OCI-LY7 (cell line): ENCODE results near the gene LCK. TPM values are rescaled to one million over a fixed set of nuclear protein-coding genes. Genes with fewer than 3 reads are reported as not detected.

ENCODE experiments used
- BruUV-seq: library from RNA; stranded (reverse); fragments of 400-500 nt; replicated peaks from 2 replicates; lab custom pipeline; 2021; lab: Mats Ljungman, UMichigan
- CTCF ChIA-PET: fragments of 300-600 bp; sonication (Branson Sonifier 250); formaldehyde crosslinking; loops from one replicate; lab custom pipeline; 2022; ENCODE audit warnings: antibody characterized with exemption; ENCODE audit not compliant: unreplicated experiment; lab: Charles Lee
- POLR2A ChIA-PET: fragments of 300-600 bp; sonication (Branson Sonifier 250); formaldehyde crosslinking; loops from one replicate; lab custom pipeline; 2022; ENCODE audit warnings: antibody characterized with exemption; lab: Charles Lee
- DNase-seq: peaks from one replicate; pipeline ENCODE4 v3.0.0-alpha.2; 2015; ENCODE audit warnings: low spot score
- H2AFZ ChIP-seq: fragments of 200-600 bp; sonication (generic), shearing (Covaris generic); 2 replicates; pipeline ENCODE4 v1.6.1; 2014; ENCODE audit warnings: mild to moderate bottlenecking, antibody characterized with exemption, low read length, moderate library complexity
- H3K27ac ChIP-seq: fragments of 200-600 bp; sonication (generic); 2 replicates; pipeline ENCODE4 v1.5.1; 2014; ENCODE audit warnings: mixed run types, low read depth, mild to moderate bottlenecking, moderate library complexity, low read length, inconsistent platforms; ENCODE audit not compliant: poor library complexity, severe bottlenecking
- H3K36me3 ChIP-seq: fragments of 200-600 bp; sonication (generic); 2 replicates; pipeline ENCODE4 v1.6.1; 2014; ENCODE audit warnings: mild to moderate bottlenecking, antibody characterized with exemption, low read length, moderate library complexity, mixed read lengths; ENCODE audit not compliant: insufficient read depth
- H3K4me1 ChIP-seq: fragments of 200-600 bp; sonication (generic); 2 replicates; pipeline ENCODE4 v1.5.1; 2014; ENCODE audit warnings: mild to moderate bottlenecking, low read length; ENCODE audit not compliant: insufficient read depth, poor library complexity, severe bottlenecking
- H3K4me2 ChIP-seq: fragments of 200-600 bp; sonication (generic); 2 replicates; pipeline ENCODE4 v1.6.1; 2014; ENCODE audit warnings: mild to moderate bottlenecking, low read length
- H3K4me3 ChIP-seq: fragments of 200-600 bp; sonication (generic); 2 replicates; pipeline ENCODE4 v1.5.1; 2014; ENCODE audit warnings: mild to moderate bottlenecking, low read depth, low read length; ENCODE audit not compliant: poor library complexity, severe bottlenecking
- H3K79me2 ChIP-seq: fragments of 200-600 bp; sonication (generic); 2 replicates; pipeline ENCODE4 v1.6.1; 2016; ENCODE audit warnings: low read depth, mild to moderate bottlenecking, low read length, moderate library complexity, mixed read lengths; ENCODE audit not compliant: insufficient read depth
- H3K9me2 ChIP-seq: fragments of 200-600 bp; sonication (generic); 2 replicates; pipeline ENCODE4 v1.6.1; 2016; ENCODE audit warnings: mild to moderate bottlenecking, low read length, mixed read lengths; ENCODE audit not compliant: insufficient read depth
- H3K9me3 ChIP-seq: fragments of 200-600 bp; sonication (generic); 2 replicates; pipeline ENCODE4 v1.6.1; 2014; ENCODE audit warnings: mild to moderate bottlenecking, mixed run types, low read length, mixed read lengths
- H4K20me1 ChIP-seq: fragments of 200-600 bp; sonication (generic); 2 replicates; pipeline ENCODE4 v1.6.1; 2014; ENCODE audit warnings: mild to moderate bottlenecking, antibody characterized with exemption, low read length, moderate library complexity, mixed read lengths; ENCODE audit not compliant: insufficient read depth
- CTCF ChIP-seq: fragments of 200-600 bp; sonication (generic); conservative IDR thresholded peaks from 2 replicates; pipeline ENCODE4 v1.5.1; 2014; ENCODE audit warnings: mild to moderate bottlenecking, antibody characterized with exemption, low read length, moderate library complexity, mixed read lengths
- EZH2phosphoT487 ChIP-seq: fragments of 200-600 bp; sonication (generic); IDR thresholded peaks from 2 replicates; pipeline ENCODE4 v1.6.1; 2018; ENCODE audit warnings: low read depth, borderline replicate concordance, mild to moderate bottlenecking, mixed run types, antibody characterized with exemption, low read length, moderate library complexity, mixed read lengths
- intact Hi-C: fragments of 100-400 bp; cut with micrococcal nuclease; formaldehyde crosslinking; loops from one replicate; pipeline ENCODE4 v1.10.0; 2022; ENCODE audit not compliant: unreplicated experiment
- total RNA-seq, 2 experiments: library from RNA; depleted of rRNA in 1 of 2; stranded (reverse); fragments of >200 nt in 1 of 2; shearing (Covaris generic) in 1 of 2; gene quantifications; 2 replicates each; pipeline ENCODE4 v1.2.3, GENCODE V29; 2014 to 2022

The LCK gene
- total RNA-seq, 2 experiments from 2014 or later = 146 to 218 TPM

DNA sequence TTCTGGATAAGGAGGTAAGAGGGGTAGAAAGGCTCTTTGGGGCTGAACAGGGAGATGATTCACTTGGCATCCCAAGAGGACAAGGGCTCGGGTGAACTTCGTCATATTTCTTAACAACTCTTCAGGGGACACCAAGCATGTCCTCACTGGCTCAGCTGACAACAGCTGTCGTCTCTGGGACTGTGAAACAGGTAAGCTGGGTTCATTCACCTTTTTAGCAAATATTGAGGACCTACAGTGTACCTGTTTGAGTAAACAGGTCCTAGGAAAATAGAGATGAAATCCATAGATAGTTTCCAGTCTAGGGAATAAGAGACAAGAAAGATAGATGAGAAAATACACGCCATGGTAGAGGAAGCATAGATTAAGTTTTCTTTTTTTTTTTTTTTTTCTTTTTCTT, 26.8 kb upstream of the LCK start:
- Histone ChIP-seq H3K36me3 (peaks cover 57% of the 10 kb centered on the region), H4K20me1 (no peaks in the 10 kb centered on the region), H3K4me2 (peak overlapping the region; percentile 99; the same call in 1 of the 2 replicates), H3K4me3 (no peak overlapping the region), H3K27ac (no peak overlapping the region), H3K9me2 (no peaks in the 10 kb centered on the region), H2AFZ (no peak overlapping the region), H3K79me2 (peaks cover 23% of the 10 kb centered on the region), H3K9me3 (no peaks in the 10 kb centered on the region), H3K4me1 (peaks cover 33% of the 10 kb centered on the region)
- no peak for DNase-seq
- CTCF ChIA-PET = no interaction called here
- POLR2A ChIA-PET = no interaction called here
- TF ChIP-seq EZH2phosphoT487 (no peak), CTCF (no peak)
- no TSS peak for BruUV-seq
- intact Hi-C loops = no loop called here

DNA sequence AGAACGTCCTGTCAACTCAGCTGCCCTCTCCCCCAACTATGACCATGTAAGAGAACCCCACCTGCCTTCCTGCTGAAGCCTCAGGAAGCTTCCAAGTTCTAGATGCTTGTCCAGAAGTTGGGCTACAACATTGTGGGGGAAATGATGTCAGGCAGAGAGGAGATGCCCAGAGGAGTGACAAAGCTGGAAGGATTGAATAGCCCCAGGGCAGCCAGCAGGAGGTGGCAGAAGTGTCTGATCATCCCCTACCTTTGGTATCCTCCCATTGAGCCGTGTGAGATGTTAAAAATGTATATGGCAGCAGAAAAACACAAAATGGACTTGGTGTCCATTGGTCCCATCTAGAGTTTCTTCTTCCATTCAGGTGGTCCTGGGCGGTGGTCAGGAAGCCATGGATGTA, 22.3 kb upstream of the LCK start:
- Histone ChIP-seq H3K4me2 (no peak overlapping the region), H3K4me3 (no peak overlapping the region), H2AFZ (no peak overlapping the region), H3K4me1 (peaks cover 3% of the 10 kb centered on the region), H3K9me2 (no peaks in the 10 kb centered on the region), H3K36me3 (peaks cover 93% of the 10 kb centered on the region), H3K9me3 (no peaks in the 10 kb centered on the region), H3K27ac (no peak overlapping the region), H4K20me1 (no peaks in the 10 kb centered on the region), H3K79me2 (peaks cover 8% of the 10 kb centered on the region)
- intact Hi-C loops = no loop called here
- POLR2A ChIA-PET = interaction anchor here (1.2 to 1.3 kb wide), 2 partner anchors 12 to 17 kb away, joined by 3 to 5 read pairs; no protein-coding TSS in a partner anchor
- no TSS peak for BruUV-seq
- TF ChIP-seq EZH2phosphoT487 (no peak), CTCF (no peak)
- CTCF ChIA-PET = no interaction called here
- DNase-seq = no peak

GRCh38 chr1:32231843-32232432, 19.1 kb upstream of the LCK start:
- no TSS peak for BruUV-seq
- DNase-seq = no peak
- POLR2A ChIA-PET = no interaction called here

More at GRCh38 chr1:32231843-32232432, 19.1 kb upstream of the LCK start:
- H3K4me1 ChIP-seq = no peaks in the 10 kb centered on the region
- H3K4me3 ChIP-seq = no peak overlapping the region
- no peaks in the 10 kb centered on the region for H4K20me1 ChIP-seq
- intact Hi-C loops = no loop called here
- H3K79me2 ChIP-seq = no peaks in the 10 kb centered on the region
- CTCF ChIA-PET = no interaction called here
- H3K36me3 ChIP-seq = peaks cover 72% of the 10 kb centered on the region
- no peak overlapping the region for H2AFZ ChIP-seq
- H3K9me3 ChIP-seq = no peaks in the 10 kb centered on the region
- H3K4me2 ChIP-seq = no peak overlapping the region
- H3K27ac ChIP-seq = no peak overlapping the region
- no peaks in the 10 kb centered on the region for H3K9me2 ChIP-seq
- no peak for TF ChIP-seq CTCF
- TF ChIP-seq EZH2phosphoT487 = no peak
